K562 (cell line): ENCODE data around the gene PLXNB2. TPM values are rescaled to one million over a fixed set of nuclear protein-coding genes. Genes with fewer than 3 reads are reported as not detected.

Source experiments
- ATAC-seq: fragments of 200-7000 bp; cut with Tn5 transposase; 3 replicates; pipeline ENCODE4 v1.9.1; 2020; ENCODE audit warnings: moderate library complexity
- BruUV-seq: library from RNA; stranded (reverse); fragments of 400-500 nt; replicated peaks from 2 replicates; lab custom pipeline; 2021; lab: Mats Ljungman, UMichigan
- CTCF ChIA-PET: fragments of 300-600 bp; formaldehyde crosslinking; extraction: SDS; loops from one replicate; lab custom pipeline; 2021; ENCODE audit warnings: low intra/inter-chr PET ratio; lab: Yijun Ruan, JAX
- POLR2A ChIA-PET: fragments of 300-600, 350-650 bp; sonication (Branson Sonifier 250); formaldehyde crosslinking; extraction: SDS; loops from one replicate; lab custom pipeline; 2021; ENCODE audit warnings: antibody characterized with exemption, inconsistent platforms; lab: Yijun Ruan, JAX
- DNase-seq, 4 experiments: peaks; one replicate each; pipeline versions ENCODE4 v3.0.0 to v3.0.0-alpha.2; 2011 to 2018; ENCODE audit warnings: low spot score in 3 of 4, mixed read lengths in 3 of 4; ENCODE audit errors: extremely low read depth in 1 of 4
- FAIRE-seq: peaks from 2 replicates; lab custom pipeline; 2011; peaks lifted over from hg19 to GRCh38; lab: Jason Lieb, UNC
- H2AFZ ChIP-seq: 2 replicates; pipeline ENCODE4 v1.6.0; 2011; ENCODE audit warnings: low read depth, low read length, control low read depth, inconsistent platforms
- H3K27ac ChIP-seq: fragments of 200-600 bp; 3 replicates; pipeline ENCODE4 v1.8.0; 2011; ENCODE audit warnings: low read depth, mild to moderate bottlenecking, control low read depth, inconsistent platforms, low read length, moderate library complexity, mixed read lengths; ENCODE audit errors: extremely low read depth
- H3K27me3 ChIP-seq, 2 experiments: fragments of 300-600 bp in 1 of 2; 2 replicates in 1 of 2; 3 replicates in 1 of 2; pipeline versions ENCODE4 v1.6.0 to v1.8.0; 2011; ENCODE audit warnings: inconsistent platforms in 2 of 2, low read length in 2 of 2, mild to moderate bottlenecking in 1 of 2, mixed read lengths in 1 of 2, moderate library complexity in 1 of 2; ENCODE audit not compliant: control insufficient read depth in 2 of 2, insufficient read depth in 2 of 2
- H3K36me3 ChIP-seq: fragments of 300-600 bp; 3 replicates; pipeline ENCODE4 v1.8.0; 2011; ENCODE audit warnings: mild to moderate bottlenecking, low read length, inconsistent platforms; ENCODE audit not compliant: control insufficient read depth, insufficient read depth
- H3K4me1 ChIP-seq, 2 experiments: fragments of 200-600 bp in 1 of 2; replicated peaks in 1 of 2; 2 replicates in 1 of 2; 3 replicates in 1 of 2; pipeline versions ENCODE4 v1.5.1 to v1.8.0; 2011; ENCODE audit warnings: inconsistent platforms in 2 of 2, low read length in 2 of 2, mild to moderate bottlenecking in 1 of 2, mixed read lengths in 1 of 2, moderate library complexity in 1 of 2; ENCODE audit not compliant: control insufficient read depth in 2 of 2, insufficient read depth in 2 of 2
- H3K4me2 ChIP-seq: 2 replicates; pipeline ENCODE4 v1.6.1; 2011; ENCODE audit warnings: low read length, control low read depth, inconsistent platforms, mixed read lengths; ENCODE audit not compliant: insufficient read depth
- H3K4me3 ChIP-seq: fragments of 200-600 bp; sonication (generic), shearing (Covaris generic); 2 replicates; pipeline ENCODE4 v1.5.1; 2016; ENCODE audit warnings: control low read depth, inconsistent platforms
- H3K79me2 ChIP-seq: fragments of 200-600 bp; 3 replicates; pipeline ENCODE4 v1.8.0; 2011; ENCODE audit warnings: low read length, inconsistent platforms; ENCODE audit not compliant: control insufficient read depth, insufficient read depth
- H3K9ac ChIP-seq, 2 experiments: 2 replicates each; pipeline versions ENCODE4 v1.6.0 to v1.6.1; 2011; ENCODE audit warnings: low read depth in 2 of 2, low read length in 2 of 2, control low read depth in 1 of 2, inconsistent platforms in 1 of 2, mild to moderate bottlenecking in 1 of 2, mixed read lengths in 1 of 2; ENCODE audit not compliant: insufficient read depth in 1 of 2
- H3K9me1 ChIP-seq: one replicate; pipeline ENCODE4 v1.6.0; 2011; ENCODE audit warnings: inconsistent platforms, mild to moderate bottlenecking, low read length, moderate library complexity; ENCODE audit not compliant: control insufficient read depth, insufficient read depth
- H3K9me3 ChIP-seq: replicated peaks from 2 replicates; pipeline ENCODE4 v1.5.1; 2011; ENCODE audit warnings: low read depth, low read length, inconsistent platforms; ENCODE audit not compliant: control insufficient read depth, insufficient read depth
- H4K20me1 ChIP-seq: replicated peaks from 2 replicates; pipeline ENCODE4 v1.6.1; 2011; ENCODE audit warnings: low read length, inconsistent platforms, mixed read lengths; ENCODE audit not compliant: control insufficient read depth, insufficient read depth
- CEBPG ChIP-seq, 3 experiments: fragments of 200-800 bp in 1 of 3; sonication (Bioruptor generic) in 1 of 3; sonication (generic) in 1 of 3; formaldehyde crosslinking in 1 of 3; IDR thresholded peaks in 2 of 3; conservative IDR thresholded peaks in 1 of 3; 2 replicates each; pipeline versions ENCODE4 v1.6.1 to v1.8.0; 2016 to 2022; ENCODE audit warnings: missing compliant biosample characterization in 2 of 3, missing genetic modification characterization in 2 of 3, mild to moderate bottlenecking in 1 of 3, missing genetic modification reagents in 1 of 3
- E4F1 ChIP-seq: fragments of 250-450 bp; sonication (Bioruptor Pico); IDR thresholded peaks from 2 replicates; pipeline ENCODE4 v1.5.0; 2021; ENCODE audit warnings: mild to moderate bottlenecking, borderline replicate concordance
- ETV5 ChIP-seq: sonication (generic); formaldehyde crosslinking; IDR thresholded peaks from 2 replicates; pipeline ENCODE4 v1.4.0; 2020; ENCODE audit warnings: low read depth, mild to moderate bottlenecking, missing genetic modification reagents
- HDAC1 ChIP-seq, 2 experiments: fragments of 450-650 bp; IDR thresholded peaks; 2 replicates each; pipeline ENCODE4 v1.6.1; 2016 to 2017; ENCODE audit warnings: inconsistent platforms in 1 of 2, mild to moderate bottlenecking in 1 of 2, moderate library complexity in 1 of 2
- KDM2B ChIP-seq: fragments of 250-450 bp; sonication (Bioruptor Pico); IDR thresholded peaks from 2 replicates; pipeline ENCODE4 v1.8.0; 2021; ENCODE audit warnings: mild to moderate bottlenecking, moderate library complexity
- NCOA6 ChIP-seq: fragments of 450-650 bp; IDR thresholded peaks from 2 replicates; pipeline ENCODE4 v1.6.1; 2017; ENCODE audit warnings: mild to moderate bottlenecking
- NFRKB ChIP-seq: fragments of 450-650 bp; IDR thresholded peaks from 2 replicates; pipeline ENCODE4 v1.6.1; 2016; ENCODE audit warnings: low read depth
- POLR2AphosphoS2 ChIP-seq: IDR thresholded peaks from 2 replicates; pipeline ENCODE4 v1.6.1; 2012; ENCODE audit warnings: low read length, improper control_type of control experiment
- ZNF12 ChIP-seq: sonication (generic); formaldehyde crosslinking; IDR thresholded peaks from 2 replicates; pipeline ENCODE4 v1.4.0; 2020; ENCODE audit warnings: mild to moderate bottlenecking, missing genetic modification reagents
- WGBS: fragments of 100-300 bp; shearing (Covaris generic); methylation state at CpG from one replicate; pipeline ENCODE4 v1.1.6; 2016; ENCODE audit warnings: low coverage, mixed read lengths; ENCODE audit not compliant: insufficient coverage; ENCODE audit errors: missing lambda C conversion rate; 5-methylcytosine and 5-hydroxymethylcytosine counted together
- in situ Hi-C: fragments of 300-500 bp; cut with MboI; formaldehyde crosslinking; loops from 4 replicates; pipeline ENCODE4 v1.15.0; 2018; ENCODE audit warnings: inconsistent platforms, mixed read lengths
- intact Hi-C: fragments of 100-400 bp; cut with micrococcal nuclease; formaldehyde crosslinking; loops from 2 replicates; pipeline ENCODE4 v1.14.2; 2022
- polyA plus RNA-seq, 8 experiments: library from polyadenylated mRNA; depleted of rRNA in 4 of 8; stranded (reverse) in 5 of 8; unstranded in 3 of 8; fragments of >200 nt; fragmentation: Nextera tagmentation in 2 of 8; fragmentation: Illumina TruSeq in 1 of 8; extraction: Ambion mirVana in 2 of 8; extraction: Trizol in 1 of 8; gene quantifications; 2 replicates each; pipeline versions ENCODE4 v1.2.1 to v1.2.3, GENCODE V29; 2011 to 2014; ENCODE audit warnings: inconsistent platforms in 1 of 8, missing spikeins in 1 of 8
- total RNA-seq, 7 experiments: library from RNA; depleted of rRNA in 6 of 7; stranded (reverse); fragments of >200 nt in 6 of 7; fragmentation: Illumina TruSeq in 2 of 7; extraction: Trizol in 2 of 7; gene quantifications; 2 replicates each; pipeline versions ENCODE4 v1.2.1 to v1.2.3, GENCODE V29; 2011 to 2021; ENCODE audit warnings: low replicate concordance in 1 of 7

PLXNB2 gene
- total and polyA plus RNA-seq, 9 of the 15 experiments (the other 6 are each of a cell fraction or from before 2014, with no cell fraction given), result 0.15 to 45.1 (median 13.6) TPM

- intact Hi-C loops, result no loop called here
These were observed 13.8 kb downstream of the PLXNB2 start for GRCh38 chr22:50293441-50294318.

More at GRCh38 chr22:50293441-50294318, 13.8 kb downstream of the PLXNB2 start:
- FAIRE-seq, result no peak
- H3K27ac ChIP-seq, result no peak overlapping the region
- H3K9ac ChIP-seq, result no peak overlapping the region
- H3K4me3 ChIP-seq, result no peak overlapping the region
- no peak for DNase-seq
- ATAC-seq, result no peak
- 88% methylated on average over 9 of the region's 42 CpGs for WGBS
- no peak overlapping the region for H3K4me2 ChIP-seq
- CTCF ChIA-PET, result no interaction called here
- in situ Hi-C loops, result no loop called here
- H3K36me3 ChIP-seq, result peaks cover 15% of the 10 kb centered on the region; the same call in 2 of the 3 replicates
- no peaks in the 10 kb centered on the region for H3K9me3 ChIP-seq
- TF ChIP-seq KDM2B (no peak), CEBPG (CRISPR knock-in tag; IDR thresholded peaks at IDR 0.05) (no peak), CEBPG (tag; conservative IDR thresholded peaks at IDR 0.05 in 1 of 2, IDR thresholded peaks at IDR 0.05 in 1 of 2) (no peak), NCOA6 (no peak), NFRKB (no peak), ETV5 (CRISPR knock-in tag) (no peak), E4F1 (CRISPR knock-in tag) (no peak), HDAC1 (IDR thresholded peaks at IDR 0.05) (no peak), POLR2AphosphoS2 (no peak), ZNF12 (CRISPR knock-in tag) (no peak)
- peaks cover 0 to 37% of the 10 kb centered on the region in 2 experiments; a peak in 2 of 5 replicates for H3K4me1 ChIP-seq
- BruUV-seq, result no TSS peak
- H3K9me1 ChIP-seq, result no peaks in the 10 kb centered on the region
- H4K20me1 ChIP-seq, result no peaks in the 10 kb centered on the region
- peaks cover 21% of the 10 kb centered on the region; the same call in 2 of the 3 replicates for H3K79me2 ChIP-seq
- POLR2A ChIA-PET, result interaction anchor here (0.6 to 1.8 kb wide), 7 partner anchors 10 to 359 kb away, joined by 3 to 11 read pairs (median 3); no protein-coding TSS in a partner anchor
- no peak overlapping the region for H2AFZ ChIP-seq
- H3K27me3 ChIP-seq, result no peaks in the 10 kb centered on the region
